Stimulated activated CD8-positive, alpha-beta memory T cell treated with anti-CD3 and anti-CD28 coated beads, Interleukin-4, amount 100 ng/mL, for 24 hours (primary cell): Measurements from ENCODE around the gene JAML.

Source experiments
- DNase-seq: peaks from one replicate; pipeline ENCODE4 v3.0.0-alpha.2; 2020; ENCODE audit warnings: low read depth

Gene JAML

GRCh38 chr11:118224511-118225188, at the start of gene JAML:
JAML (minus strand) TSS chr11:118225011; CDS start chr11:118214866, 10,145 bp downstream.
- no peak for DNase-seq

- DNase-seq = no peak
Measured at GRCh38 chr11:118274186-118274585, 49.4 kb upstream of the JAML start.

- no peak for DNase-seq
Measured at GRCh38 chr11:118272001-118272400, 47.2 kb upstream of the JAML start.

- no peak for DNase-seq
Measured at GRCh38 chr11:118267486-118267885, 42.7 kb upstream of the JAML start.

GRCh38 chr11:118265954-118266353, 41.1 kb upstream of the JAML start:
- no peak for DNase-seq

- no peak for DNase-seq
Measured at GRCh38 chr11:118264569-118265465, 40.0 kb upstream of the JAML start.

GRCh38 chr11:118263695-118264568, 39.1 kb upstream of the JAML start, which contains the start of gene MPZL2:
MPZL2 (minus strand) TSS chr11:118264297; CDS start chr11:118264153, 144 bp downstream.
- no peak for DNase-seq

GRCh38 chr11:118263112-118263511, 38.3 kb upstream of the JAML start:
- DNase-seq = no peak

- no peak for DNase-seq
Measured at GRCh38 chr11:118260353-118260752, 35.5 kb upstream of the JAML start.

GRCh38 chr11:118259138-118259537, 34.3 kb upstream of the JAML start:
- DNase-seq = no peak

GRCh38 chr11:118258410-118258809, 33.6 kb upstream of the JAML start:
- no peak for DNase-seq

GRCh38 chr11:118252688-118253087, 27.9 kb upstream of the JAML start:
- no peak for DNase-seq

- DNase-seq = peak; percentile 62
Measured at GRCh38 chr11:118251858-118252652, 27.2 kb upstream of the JAML start, which contains the start of gene MPZL3. MPZL3 (minus strand) TSS chr11:118252365; CDS start chr11:118252294, 71 bp downstream.

GRCh38 chr11:118247041-118247440, 22.2 kb upstream of the JAML start:
- no peak for DNase-seq

- DNase-seq = no peak
Measured at GRCh38 chr11:118245936-118246562, 21.2 kb upstream of the JAML start.

- no peak for DNase-seq
Measured at GRCh38 chr11:118243993-118244762, 19.4 kb upstream of the JAML start.

- DNase-seq = no peak
Measured at GRCh38 chr11:118243161-118243560, 18.4 kb upstream of the JAML start.

GRCh38 chr11:118241764-118242098, 16.9 kb upstream of the JAML start:
- DNase-seq = no peak

- DNase-seq = no peak
Measured at GRCh38 chr11:118240999-118241763, 16.4 kb upstream of the JAML start.
